Lung (tissue), 16 donors: ENCODE results near the gene C2CD2. TPM values are rescaled to one million over a fixed set of nuclear protein-coding genes. Genes with fewer than 3 reads are reported as not detected.

ENCODE experiments used
- ATAC-seq: fragments of 200-7000 bp; cut with Tn5 transposase; one replicate; pipeline ENCODE4 v1.9.1; 2020; ENCODE audit warnings: moderate number of reproducible peaks; ENCODE audit not compliant: insufficient read depth, low FRiP score
- DNase-seq, 3 donors: peaks; one replicate each; pipeline ENCODE4 v3.0.0-alpha.2; 2013 to 2017
- H3K27ac ChIP-seq, 2 donors: one replicate each; pipeline ENCODE4 v1.5.1; 2013; ENCODE audit warnings: mild to moderate bottlenecking in 2 of 2, moderate library complexity in 2 of 2, control low read depth in 1 of 2, inconsistent platforms in 1 of 2, low read depth in 1 of 2, low read length in 1 of 2
- H3K27me3 ChIP-seq, 3 donors: one replicate each; pipeline ENCODE4 v1.5.1; 2013; ENCODE audit warnings: low read length in 2 of 3; ENCODE audit not compliant: control insufficient read depth in 3 of 3, insufficient read depth in 3 of 3
- H3K36me3 ChIP-seq, 4 donors: one replicate each; pipeline ENCODE4 v1.5.1; 2013; ENCODE audit warnings: low read length in 4 of 4, mild to moderate bottlenecking in 1 of 4, moderate library complexity in 1 of 4; ENCODE audit not compliant: control insufficient read depth in 4 of 4, insufficient read depth in 4 of 4
- H3K4me1 ChIP-seq, 5 donors: one replicate each; pipeline ENCODE4 v1.5.1; 2013; ENCODE audit warnings: low read length in 5 of 5, mild to moderate bottlenecking in 2 of 5, moderate library complexity in 1 of 5; ENCODE audit not compliant: control insufficient read depth in 5 of 5, insufficient read depth in 5 of 5
- H3K4me3 ChIP-seq: one replicate; pipeline ENCODE4 v1.5.1; 2013; ENCODE audit warnings: mild to moderate bottlenecking, control low read depth, moderate library complexity
- H3K9ac ChIP-seq, 2 donors: one replicate each; pipeline ENCODE4 v1.5.1; 2013; ENCODE audit warnings: low read length in 2 of 2, control low read depth in 1 of 2; ENCODE audit not compliant: insufficient read depth in 1 of 2
- H3K9me3 ChIP-seq, 4 donors: one replicate each; pipeline ENCODE4 v1.5.1; 2013; ENCODE audit warnings: low read length in 3 of 4, mild to moderate bottlenecking in 1 of 4, moderate library complexity in 1 of 4; ENCODE audit not compliant: control insufficient read depth in 4 of 4, insufficient read depth in 3 of 4
- CTCF ChIP-seq: IDR thresholded peaks from 2 replicates; pipeline ENCODE4 v1.5.1; 2012; ENCODE audit warnings: mild to moderate bottlenecking; ENCODE audit errors: control extremely low read depth, extremely low read depth
- WGBS, 2 donors: extraction: QIAGEN DNeasy Blood & Tissue Kit; methylation state at CpG; one replicate each; pipeline ENCODE4 v1.1.7; 2013; 5-methylcytosine and 5-hydroxymethylcytosine counted together
- long read RNA-seq, 5 donors: transcript quantifications; one replicate each; lab custom pipeline, GENCODE V29; 2026
- polyA plus RNA-seq, 2 donors: library from polyadenylated mRNA; stranded (reverse); fragments of 200-250 nt; gene quantifications; one replicate each; pipeline ENCODE4 v1.2.1, GENCODE V29; 2013
- total RNA-seq, 2 donors: library from RNA; depleted of rRNA in 1 of 2; stranded (reverse); fragments of >200 nt in 1 of 2; gene quantifications; one replicate each; pipeline ENCODE4 v1.2.1, GENCODE V29; 2014 to 2021
- donor health status: control.
- donor health status: control.
- donor health status: Bipolar disorder and iron deficiency.
- donor health status: healthy.
- donor health status: DM: yes; HTN: yes; CAD: no.

Gene C2CD2
- total RNA-seq (10 to 100 TPM; 17.4 to 19.5 TPM), polyA plus RNA-seq (1 to 10 TPM; 7.0 to 7.1 TPM)
- long read RNA-seq, donor 1, full-length matches to known transcripts, result 5 of 5 reads
- long read RNA-seq, donor 1, partial matches to known transcripts, result 0 of 5 reads
- long read RNA-seq, donor 1, other reads (novel, unspliced or antisense), result 0 of 5 reads
- long read RNA-seq, donor 2, full-length matches to known transcripts, result 1 of 1 reads
- long read RNA-seq, donor 2, partial matches to known transcripts, result 0 of 1 reads
- long read RNA-seq, donor 2, other reads (novel, unspliced or antisense), result 0 of 1 reads
- long read RNA-seq, donor 3, partial matches to known transcripts, result 0 of 1 reads
- long read RNA-seq, donor 3, other reads (novel, unspliced or antisense), result 0 of 1 reads
- long read RNA-seq, donor 4, result 0 reads
- long read RNA-seq, donor 5, full-length matches to known transcripts, result 1 of 1 reads
- long read RNA-seq, donor 5, partial matches to known transcripts, result 0 of 1 reads
- long read RNA-seq, donor 5, other reads (novel, unspliced or antisense), result 0 of 1 reads

GRCh38 chr21:41953831-41954653 lies at the start of gene C2CD2:
C2CD2 (minus strand) TSS chr21:41954018; CDS start chr21:41953648, 370 bp downstream.
- Histone ChIP-seq H3K27ac (peak within 1 kb of the TSS; percentile 42 to 71), H3K4me1 (peaks cover 0 to 32% (median 12%) of the 10 kb centered on the region in 5 donors), H3K9ac (peak within 1 kb of the TSS in 1 of 2 donors; percentile 49), H3K36me3 (no peaks in the 10 kb centered on the region), H3K4me3 (peak within 1 kb of the TSS; percentile 72), H3K9me3 (no peaks in the 10 kb centered on the region), H3K27me3 (no peaks in the 10 kb centered on the region)
- no peak for TF ChIP-seq CTCF
- 5 to 8% methylated on average over 38 to 85 of the region's 85 CpGs for WGBS, 2 donors
- ATAC-seq (peak; percentile 76), DNase-seq (peak; percentile 78 to 85 (median 79))

GRCh38 chr21:42003051-42003461 lies 49.2 kb upstream of the C2CD2 start:
- Histone ChIP-seq H3K9me3 (no peaks in the 10 kb centered on the region), H3K4me1 (no peaks in the 10 kb centered on the region), H3K9ac (no peak overlapping the region), H3K27ac (no peak overlapping the region), H3K4me3 (no peak overlapping the region), H3K36me3 (peaks cover 0 to 9% (median 3%) of the 10 kb centered on the region in 4 donors), H3K27me3 (no peaks in the 10 kb centered on the region)
- WGBS, 2 donors, result 54 to 69% methylated on average over 4 of the region's 4 CpGs
- no peak for DNase-seq
- no peak for TF ChIP-seq CTCF
- ATAC-seq, result no peak

- Histone ChIP-seq H3K9me3 (no peaks in the 10 kb centered on the region), H3K4me1 (no peaks in the 10 kb centered on the region), H3K27ac (peak overlapping the region in 1 of 2 donors; percentile 10), H3K4me3 (no peak overlapping the region), H3K9ac (no peak overlapping the region), H3K36me3 (peaks cover 0 to 8% (median 3%) of the 10 kb centered on the region in 4 donors), H3K27me3 (no peaks in the 10 kb centered on the region)
- 85 to 91% methylated on average over 14 of the region's 14 CpGs for WGBS, 2 donors
- ATAC-seq, result no peak
- no peak for TF ChIP-seq CTCF
- no peak for DNase-seq
Measured at GRCh38 chr21:42002421-42002958, 48.7 kb upstream of the C2CD2 start.
